ENCODE results near the gene USP20. TPM values are rescaled to one million over a fixed set of nuclear protein-coding genes. Genes with fewer than 3 reads are reported as not detected.

The USP20 gene
- total RNA-seq, 1 experiment from 2014 or later, result 16.8 TPM

GRCh38 chr9:129801504-129801903 is 33.8 kb upstream of the USP20 start:
- intact Hi-C loops (cut with micrococcal nuclease), result no loop called here

GRCh38 chr9:129802833-129803675 is 32.2 kb upstream of the USP20 start, which contains the start of gene TOR1B:
TSS of gene TOR1B (plus strand) at chr9:129803184. CDS start at chr9:129803213, 29 bp downstream.
- RAD21 ChIA-PET (ENCODE audit: low non-redundant PET in 1 of 2, low total read pairs in 2 of 2, uncharacterized antibody in 2 of 2, unreplicated experiment in 2 of 2), result no interaction called here
- ATAC-seq (peak; percentile 93), DNase-seq (ENCODE audit: low read depth, low spot score) (peak; percentile 81)
- Histone ChIP-seq H3K4me3 (replicated peaks in 1 of 2; ENCODE audit: low read depth in 1 of 2, low read length in 2 of 2) (peak within 1 kb of the TSS; percentile 76 to 88), H3K79me2 (ENCODE audit: insufficient read depth, low read length) (peaks cover 17% of the 10 kb centered on the region; the same call in 1 of the 2 replicates), H3K9me3 (ENCODE audit: control insufficient read depth in 1 of 2, insufficient read depth in 1 of 2, low read depth in 1 of 2, low read length in 2 of 2) (no peaks in the 10 kb centered on the region), H3K27ac (ENCODE audit: low read depth, low read length) (peak within 1 kb of the TSS; percentile 39), H2AFZ (ENCODE audit: low read depth, low read length, poor library complexity, severe bottlenecking) (no peak within 1 kb of the TSS), H4K20me1 (ENCODE audit: insufficient read depth) (no peaks in the 10 kb centered on the region), H3K4me2 (ENCODE audit: low read length) (peak within 1 kb of the TSS; percentile 84), H3K9ac (ENCODE audit: low read length) (peak within 1 kb of the TSS; percentile 73), H3K4me1 (ENCODE audit: control insufficient read depth in 1 of 2, insufficient read depth in 2 of 2, low read length in 2 of 2) (peaks cover 4 to 8% of the 10 kb centered on the region in 2 experiments; a peak in 3 of 4 replicates), H3K9me2 (ENCODE audit: insufficient read depth) (no peaks in the 10 kb centered on the region), H3K27me3 (ENCODE audit: insufficient read depth, low read length) (no peaks in the 10 kb centered on the region), H3K36me3 (ENCODE audit: control insufficient read depth in 1 of 2, insufficient read depth in 2 of 2, low read length in 2 of 2) (peaks cover 0 to 5% of the 10 kb centered on the region in 2 experiments; a peak in 2 of 4 replicates)
- POLR2A ChIA-PET, result interaction anchor here (0.6 kb wide), 1 partner anchor 8 kb away, joined by 3 read pairs; no protein-coding TSS in a partner anchor
- BruUV-seq (replicated peaks), result no TSS peak
- CTCF ChIA-PET, result no interaction called here
- intact Hi-C loops (cut with micrococcal nuclease), result no loop called here
- TF ChIP-seq CTCF (IDR thresholded peaks at IDR 0.05 in 2 of 3, conservative IDR thresholded peaks at IDR 0.05 in 1 of 3; ENCODE audit: borderline replicate concordance in 1 of 3, insufficient read depth in 1 of 3, low read depth in 2 of 3, low read length in 2 of 3) (no peak), POLR2A (IDR thresholded peaks at IDR 0.05; ENCODE audit: borderline replicate concordance, extremely low read depth, insufficient read depth, insufficient read length) (peak; percentile 45), ZNF274 (IDR thresholded peaks at IDR 0.05; ENCODE audit: low read depth, low read length) (no peak), ZBTB33 (IDR thresholded peaks at IDR 0.05; ENCODE audit: extremely low read depth, insufficient replicate concordance, low read length) (no peak), SRF (IDR thresholded peaks at IDR 0.05; ENCODE audit: low read depth) (no peak), SP1 (IDR thresholded peaks at IDR 0.05; ENCODE audit: low read depth) (no peak; the same call in 1 of the 2 replicates), YY1 (IDR thresholded peaks at IDR 0.05; ENCODE audit: extremely low read depth, insufficient replicate concordance, low read depth, low read length) (peak; percentile 99), EGR1 (IDR thresholded peaks at IDR 0.05; ENCODE audit: low read depth) (peak; percentile 97), EZH2phosphoT487 (IDR thresholded peaks at IDR 0.05; ENCODE audit: borderline replicate concordance) (no peak), EZH2 (IDR thresholded peaks at IDR 0.05) (no peak), FOSL1 (IDR thresholded peaks at IDR 0.05; ENCODE audit: low read depth) (no peak), TCF7L2 (IDR thresholded peaks at IDR 0.05; ENCODE audit: borderline replicate concordance, extremely low read depth, insufficient read depth, insufficient read length) (no peak)

More at GRCh38 chr9:129801504-129801903, 33.8 kb upstream of the USP20 start:
- H3K36me3 ChIP-seq (ENCODE audit: control insufficient read depth in 1 of 2, insufficient read depth in 2 of 2, low read length in 2 of 2), result 0 out of 4 replicates have a peak, but pooled peaks cover 0 to 2% of the 10 kb centered on the region in 2 experiments
- H3K4me3 ChIP-seq (replicated peaks in 1 of 2; ENCODE audit: low read depth in 1 of 2, low read length in 2 of 2), result no peak overlapping the region
- ATAC-seq (no peak), DNase-seq (ENCODE audit: low read depth, low spot score) (no peak)
- H3K27me3 ChIP-seq (ENCODE audit: insufficient read depth, low read length), result no peaks in the 10 kb centered on the region
- TF ChIP-seq FOSL1 (IDR thresholded peaks at IDR 0.05; ENCODE audit: low read depth), result no peak
- no peak for TF ChIP-seq MAX (IDR thresholded peaks at IDR 0.05)
- peaks cover 17% of the 10 kb centered on the region; the same call in 1 of the 2 replicates for H3K79me2 ChIP-seq (ENCODE audit: insufficient read depth, low read length)
- no peak overlapping the region for H3K9ac ChIP-seq (ENCODE audit: low read length)
- H3K4me1 ChIP-seq (ENCODE audit: control insufficient read depth in 1 of 2, insufficient read depth in 2 of 2, low read length in 2 of 2), result peaks cover 4 to 8% of the 10 kb centered on the region in 2 experiments; a peak in 3 of 4 replicates
- H3K9me3 ChIP-seq (ENCODE audit: control insufficient read depth in 1 of 2, insufficient read depth in 1 of 2, low read depth in 1 of 2, low read length in 2 of 2), result no peaks in the 10 kb centered on the region
- POLR2A ChIA-PET, result interaction anchor here (0.6 kb wide), 1 partner anchor 40 kb away, joined by 3 read pairs; no protein-coding TSS in a partner anchor
- H3K27ac ChIP-seq (ENCODE audit: low read depth, low read length), result no peak overlapping the region
- H2AFZ ChIP-seq (ENCODE audit: low read depth, low read length, poor library complexity, severe bottlenecking), result no peak overlapping the region
- no peaks in the 10 kb centered on the region for H4K20me1 ChIP-seq (ENCODE audit: insufficient read depth)
- H3K9me2 ChIP-seq (ENCODE audit: insufficient read depth), result no peaks in the 10 kb centered on the region
- CTCF ChIA-PET, result interaction anchor here (1.0 kb wide), 1 partner anchor 11 kb away, joined by 3 read pairs; no protein-coding TSS in a partner anchor
- no TSS peak for BruUV-seq (replicated peaks)
- RAD21 ChIA-PET (ENCODE audit: low non-redundant PET in 1 of 2, low total read pairs in 2 of 2, uncharacterized antibody in 2 of 2, unreplicated experiment in 2 of 2), result no interaction called here
- no peak overlapping the region for H3K4me2 ChIP-seq (ENCODE audit: low read length)

Measured in HCT116 (cell line).